HG03025 (cell line): ENCODE measurements around the gene DOK1.

Experiments
- ATAC-seq: cut with Tn5 transposase; IDR thresholded peaks from one replicate; pipeline ENCODE4 v1.9.1; 2021; ENCODE audit warnings: mild to moderate bottlenecking, moderate library complexity; ENCODE audit not compliant: unreplicated experiment, low FRiP score

DOK1 gene

DNA sequence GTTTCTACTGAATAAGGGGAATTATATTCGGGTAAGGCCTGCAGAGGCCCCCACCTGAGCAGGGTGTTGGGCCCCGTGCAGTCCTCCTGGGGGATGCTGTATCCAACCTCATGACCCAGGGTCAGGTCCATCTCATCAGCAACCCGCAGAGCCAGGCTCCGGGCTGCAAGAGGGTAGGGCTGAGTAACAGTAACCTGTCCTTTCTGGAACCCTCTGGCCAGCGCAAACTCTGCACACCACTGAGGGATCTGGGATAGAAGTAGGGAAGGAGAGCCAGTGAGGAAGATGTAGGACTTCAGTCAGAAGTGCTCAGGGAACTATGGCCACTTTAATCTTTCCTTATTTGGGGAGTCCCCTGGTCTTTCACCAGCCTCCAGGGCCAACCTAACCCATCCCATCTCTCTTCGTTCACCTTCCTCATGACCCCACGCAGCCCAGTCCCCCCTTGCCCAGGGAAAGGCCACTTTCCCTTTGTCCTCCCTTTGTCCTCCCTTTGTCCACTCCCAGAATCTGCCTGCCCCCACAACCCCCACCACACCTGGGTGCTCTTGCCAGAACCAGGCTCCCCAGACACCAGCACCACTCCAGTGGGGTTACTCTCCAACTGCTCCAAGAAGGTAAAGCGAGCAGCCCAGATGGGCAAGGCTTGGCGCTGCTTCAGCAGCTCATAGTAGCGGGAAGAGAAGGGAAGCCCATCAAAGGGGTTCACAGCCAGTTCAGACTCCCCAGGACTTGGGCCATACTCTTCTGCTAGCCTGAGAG is 29.4 kb upstream of the DOK1 start:
- ATAC-seq, result no peak

DNA sequence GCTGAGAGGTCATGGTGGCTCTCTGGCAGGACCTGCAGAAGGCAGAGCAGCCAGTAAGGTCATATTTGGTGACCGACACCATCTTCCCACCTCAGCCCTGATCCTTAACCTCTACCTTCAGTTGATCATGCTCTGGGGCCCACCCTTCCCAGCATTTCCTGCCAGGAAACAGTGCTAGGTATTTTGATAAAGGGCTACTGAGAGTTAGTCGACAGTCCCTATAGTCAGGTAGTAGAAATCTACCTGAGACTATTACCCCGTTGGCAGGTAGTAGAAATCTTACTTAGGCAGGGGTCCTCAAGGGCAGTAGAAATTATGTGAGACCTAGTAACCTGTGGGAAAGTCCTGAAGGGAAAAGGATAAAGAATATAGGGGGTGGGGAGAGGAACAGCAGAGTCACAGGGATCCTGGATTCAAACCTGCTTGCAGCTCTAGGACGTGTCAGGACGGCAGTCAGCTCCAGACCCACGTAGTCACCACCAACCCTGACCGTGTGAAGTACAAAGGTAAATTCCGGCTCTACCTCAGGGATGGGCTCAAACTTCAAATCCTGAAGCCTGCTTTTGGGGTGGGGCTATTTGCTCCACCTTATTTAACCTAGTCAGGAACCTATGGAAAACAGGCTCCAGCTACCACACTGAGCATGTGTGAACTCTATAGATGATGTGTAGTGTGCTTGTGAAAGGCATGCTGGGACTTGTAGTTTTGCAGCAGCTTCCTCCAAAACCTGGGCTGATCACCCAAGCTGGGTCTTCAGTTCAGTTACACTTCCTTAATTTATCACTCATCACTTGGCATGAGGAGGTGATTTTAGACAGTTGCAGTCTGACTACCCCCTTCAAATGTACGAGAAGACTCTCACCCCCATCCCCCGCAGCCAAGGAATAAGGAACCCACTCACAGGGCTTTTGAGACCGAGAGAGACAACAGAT is 28.5 kb upstream of the DOK1 start, which contains the start of gene DQX1:
TSS of gene DQX1 (minus strand) at position 515 of the 932 bp plus-strand sequence. CDS start at position 13, 502 bp downstream.
- no peak for ATAC-seq

DNA sequence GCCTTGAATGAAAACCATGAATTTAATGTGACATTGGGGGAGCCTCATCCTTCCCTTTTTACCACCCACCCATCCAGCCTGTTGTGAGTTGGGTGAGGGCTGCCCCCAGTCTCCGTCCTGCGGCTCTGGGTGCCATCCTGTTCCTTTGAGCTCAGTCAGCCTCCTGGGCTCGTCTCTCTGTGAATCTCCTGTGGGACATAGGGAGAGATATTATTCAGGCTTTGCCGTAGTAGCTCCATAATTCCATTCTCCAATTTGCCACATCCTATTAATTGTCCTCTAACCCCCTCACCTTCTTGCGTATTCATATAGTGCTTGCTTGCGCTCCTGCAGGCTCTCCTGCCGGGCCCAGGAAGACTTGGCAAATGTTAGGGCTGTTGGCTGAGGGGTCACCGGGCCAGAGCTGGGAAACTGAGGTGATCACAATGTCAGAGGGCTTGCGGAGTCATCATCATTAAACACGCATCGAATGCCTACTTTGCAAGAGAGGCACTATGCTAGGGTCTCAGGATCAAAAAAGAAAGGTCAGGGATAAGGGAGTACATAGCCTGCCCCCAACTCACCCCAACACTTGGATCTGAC is 27.8 kb upstream of the DOK1 start:
- no peak for ATAC-seq

DNA sequence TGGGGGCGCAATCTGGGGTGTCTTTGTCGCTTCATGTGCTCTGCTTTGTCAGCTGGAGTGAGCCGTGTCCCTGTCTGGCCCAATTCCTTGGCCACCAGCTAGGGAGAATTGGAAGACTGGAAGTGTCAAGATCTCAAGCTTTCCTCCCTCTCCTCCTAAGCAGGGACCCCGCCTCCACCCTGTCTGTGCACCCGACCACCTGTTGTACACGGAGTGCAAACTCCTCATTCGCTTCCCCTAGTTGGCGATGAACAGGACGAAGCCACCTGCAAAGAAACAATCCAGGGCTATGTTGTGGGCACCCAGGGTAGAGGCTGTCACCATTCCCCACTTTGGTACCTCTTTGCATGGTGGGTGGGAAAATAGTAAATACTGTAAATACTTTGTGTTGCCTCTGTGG is 26.8 kb upstream of the DOK1 start:
- no peak for ATAC-seq

DNA sequence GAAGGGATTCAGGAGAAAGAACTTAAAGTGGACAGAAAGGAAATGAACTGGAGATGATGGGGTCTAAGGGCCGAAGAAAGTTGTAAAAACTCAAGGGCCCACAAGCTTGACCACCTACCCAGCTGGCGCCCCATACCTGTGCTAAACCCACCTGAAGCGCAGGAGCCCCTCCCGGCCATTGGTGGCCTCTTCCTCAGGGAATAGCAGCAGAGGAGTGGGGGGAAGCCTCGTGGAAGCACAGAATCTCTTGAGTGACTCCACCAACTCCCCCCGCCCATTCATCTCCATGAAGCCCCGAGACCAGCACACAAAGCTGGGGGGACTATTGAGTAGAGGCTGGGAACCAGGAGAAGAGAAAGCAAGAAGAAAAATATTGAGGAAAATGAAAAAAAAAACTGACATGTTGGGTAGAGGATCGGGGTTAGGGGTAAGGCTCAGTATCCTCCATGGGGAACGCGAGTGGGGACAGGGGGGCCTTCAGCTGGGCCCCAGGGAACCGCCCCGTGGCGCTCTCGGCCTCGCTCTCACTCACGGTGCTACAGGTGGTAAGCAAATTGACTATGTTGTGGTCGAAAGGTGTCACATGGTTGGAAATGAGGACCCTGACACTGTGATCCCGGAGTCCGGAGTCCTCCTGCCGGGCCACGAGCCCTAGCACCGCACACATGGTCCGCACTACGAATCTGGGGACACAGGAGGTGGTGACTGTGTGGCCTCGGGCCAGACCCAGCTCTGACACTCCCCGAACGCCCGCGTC is 25.7 kb upstream of the DOK1 start:
- peak; percentile 7 for ATAC-seq

DNA sequence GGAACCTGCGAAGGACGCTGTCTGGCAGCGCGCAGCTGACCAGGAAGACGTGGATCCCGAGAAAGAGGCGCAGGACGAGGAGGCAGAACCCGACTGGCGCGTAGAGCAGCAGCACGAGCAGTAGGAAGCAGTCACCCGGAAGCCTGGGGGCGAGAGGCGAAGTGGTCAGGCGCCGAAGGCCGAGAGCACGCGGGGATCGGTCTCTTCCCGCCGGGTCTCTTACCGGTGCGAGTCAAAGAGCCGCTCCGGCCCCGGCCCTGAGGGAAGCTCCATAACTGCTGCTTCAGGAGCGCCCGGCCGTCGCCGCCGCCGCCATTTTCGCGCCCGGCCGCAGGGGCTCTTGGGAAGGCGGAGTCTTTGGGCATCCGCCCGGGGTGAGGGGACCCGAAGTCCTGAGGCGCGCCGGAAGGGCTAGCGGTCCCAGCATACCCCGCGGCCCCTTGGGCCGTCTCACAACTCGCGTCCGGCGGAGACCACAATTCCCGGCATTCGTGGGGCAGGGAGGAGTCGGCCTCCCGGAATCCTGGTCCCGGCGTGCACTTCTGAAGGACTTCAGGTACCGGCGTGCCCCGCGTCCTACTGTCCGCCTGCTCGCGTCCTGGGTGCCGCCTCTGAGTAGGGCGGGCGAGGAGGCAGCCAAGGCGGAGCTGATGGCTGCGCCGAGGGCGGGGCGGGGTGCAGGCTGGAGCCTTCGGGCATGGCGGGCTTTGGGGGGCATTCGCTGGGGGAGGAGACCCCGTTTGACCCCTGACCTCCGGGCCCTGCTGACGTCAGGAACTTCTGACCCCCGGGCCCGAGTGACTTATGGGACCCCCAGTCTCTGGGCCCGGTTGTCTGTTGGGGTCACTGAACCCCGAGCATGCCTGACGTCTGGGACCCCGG is 24.9 kb upstream of the DOK1 start, which contains the start of the genes AUP1 and HTRA2:
TSS of gene AUP1 (minus strand) at position 350 of the 882 bp plus-strand sequence. CDS start at position 273, 77 bp downstream.
TSS of gene HTRA2 (plus strand) at position 577 of the 882 bp plus-strand sequence. CDS start at position 651, 74 bp downstream.
- ATAC-seq, result peak; percentile 75

DNA sequence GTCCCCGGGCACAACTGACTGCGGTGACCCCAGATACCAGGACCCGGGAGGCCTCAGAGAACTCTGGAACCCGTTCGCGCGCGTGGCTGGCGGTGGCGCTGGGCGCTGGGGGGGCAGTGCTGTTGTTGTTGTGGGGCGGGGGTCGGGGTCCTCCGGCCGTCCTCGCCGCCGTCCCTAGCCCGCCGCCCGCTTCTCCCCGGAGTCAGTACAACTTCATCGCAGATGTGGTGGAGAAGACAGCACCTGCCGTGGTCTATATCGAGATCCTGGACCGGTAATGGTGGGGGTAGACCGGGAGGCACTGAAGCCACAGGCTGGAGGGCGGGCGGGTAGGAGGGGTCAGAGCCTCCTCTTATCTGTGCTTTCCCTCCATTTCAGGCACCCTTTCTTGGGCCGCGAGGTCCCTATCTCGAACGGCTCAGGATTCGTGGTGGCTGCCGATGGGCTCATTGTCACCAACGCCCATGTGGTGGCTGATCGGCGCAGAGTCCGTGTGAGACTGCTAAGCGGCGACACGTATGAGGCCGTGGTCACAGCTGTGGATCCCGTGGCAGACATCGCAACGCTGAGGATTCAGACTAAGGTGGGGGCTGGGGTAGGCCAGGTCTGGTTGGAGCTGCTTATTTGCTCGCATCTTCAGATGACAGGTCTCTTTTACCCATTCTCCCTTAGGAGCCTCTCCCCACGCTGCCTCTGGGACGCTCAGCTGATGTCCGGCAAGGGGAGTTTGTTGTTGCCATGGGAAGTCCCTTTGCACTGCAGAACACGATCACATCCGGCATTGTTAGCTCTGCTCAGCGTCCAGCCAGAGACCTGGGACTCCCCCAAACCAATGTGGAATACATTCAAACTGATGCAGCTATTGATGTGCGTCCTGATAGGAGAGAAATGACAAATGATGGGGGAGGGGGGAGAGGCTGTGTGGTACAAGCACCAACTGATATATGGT is 24.0 kb upstream of the DOK1 start:
- ATAC-seq, result peak; percentile 30

DNA sequence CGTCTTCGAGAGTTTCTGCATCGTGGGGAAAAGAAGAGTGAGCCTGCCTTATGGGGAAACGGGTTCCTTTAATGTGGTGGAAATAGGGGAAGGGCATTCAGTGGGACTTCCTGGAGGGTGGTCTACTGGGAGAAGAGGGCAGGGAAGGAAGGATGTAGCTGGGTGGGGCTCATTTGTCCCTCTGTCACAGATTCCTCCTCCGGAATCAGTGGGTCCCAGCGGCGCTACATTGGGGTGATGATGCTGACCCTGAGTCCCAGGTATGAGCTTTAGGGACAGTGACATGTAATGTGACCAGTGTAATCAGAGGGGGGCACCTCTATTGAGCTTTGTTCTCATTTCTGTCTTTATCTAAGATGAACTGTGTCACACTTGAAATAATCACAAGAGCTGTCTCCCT is 22.9 kb upstream of the DOK1 start:
- no peak for ATAC-seq

DNA sequence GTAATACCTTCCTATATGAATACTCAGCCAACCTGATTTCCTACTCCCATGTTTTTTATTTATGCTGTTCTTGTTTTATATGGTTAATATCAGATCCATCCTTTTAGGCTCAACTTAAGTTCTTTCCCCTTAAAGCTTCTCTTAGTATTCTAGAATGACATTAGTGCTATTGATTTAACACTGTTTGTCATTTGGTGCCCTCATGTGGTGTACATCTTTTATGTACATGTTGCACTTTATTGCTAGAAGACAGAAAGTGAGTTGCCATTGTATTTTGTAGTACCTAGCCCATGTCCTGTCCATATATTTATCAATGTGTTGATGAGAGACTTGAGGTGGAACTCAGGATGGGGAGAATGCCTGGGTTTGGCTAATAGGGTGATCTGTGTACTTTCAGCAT is 22.3 kb upstream of the DOK1 start:
- no peak for ATAC-seq

DNA sequence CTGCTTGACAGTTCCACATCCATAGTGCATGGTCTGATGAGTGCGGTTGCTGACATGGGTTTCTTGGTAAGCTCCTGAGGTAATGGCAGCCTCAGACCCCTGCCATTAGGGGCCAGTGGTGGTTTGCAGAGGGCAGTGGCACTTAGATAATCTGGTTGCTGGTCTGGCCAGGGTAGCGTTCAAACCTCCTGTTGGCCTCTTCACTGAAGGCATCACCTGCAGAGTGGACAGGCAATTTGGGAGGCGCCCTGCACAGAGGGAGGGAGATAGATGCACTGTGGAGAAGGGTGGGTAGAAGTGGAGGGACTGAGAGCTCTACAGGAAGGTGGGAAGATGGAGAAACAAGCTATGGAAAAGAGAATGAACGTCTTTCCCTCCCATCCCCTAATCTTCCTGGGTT is 21.1 kb upstream of the DOK1 start:
- no peak for ATAC-seq

DNA sequence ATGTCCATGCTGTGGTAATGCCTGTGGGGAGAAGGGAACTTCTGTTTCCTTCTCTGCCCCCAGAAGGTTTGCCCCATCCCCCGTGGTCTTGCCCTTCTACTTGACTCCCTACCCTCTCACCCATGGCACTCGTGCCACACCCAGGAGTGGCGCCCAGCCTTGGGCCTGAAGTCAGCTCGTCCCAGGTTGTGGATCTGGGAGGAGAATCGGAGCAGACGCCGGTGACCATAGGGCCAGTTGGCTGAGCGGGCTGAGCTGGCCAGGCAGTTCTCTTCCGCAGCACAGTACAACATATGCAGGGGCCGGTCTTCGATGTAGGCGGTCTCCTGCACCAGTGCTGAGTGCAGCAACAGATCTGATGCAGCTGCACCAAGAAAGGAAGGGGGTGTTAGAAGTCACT is 20.1 kb upstream of the DOK1 start:
- ATAC-seq, result no peak

DNA sequence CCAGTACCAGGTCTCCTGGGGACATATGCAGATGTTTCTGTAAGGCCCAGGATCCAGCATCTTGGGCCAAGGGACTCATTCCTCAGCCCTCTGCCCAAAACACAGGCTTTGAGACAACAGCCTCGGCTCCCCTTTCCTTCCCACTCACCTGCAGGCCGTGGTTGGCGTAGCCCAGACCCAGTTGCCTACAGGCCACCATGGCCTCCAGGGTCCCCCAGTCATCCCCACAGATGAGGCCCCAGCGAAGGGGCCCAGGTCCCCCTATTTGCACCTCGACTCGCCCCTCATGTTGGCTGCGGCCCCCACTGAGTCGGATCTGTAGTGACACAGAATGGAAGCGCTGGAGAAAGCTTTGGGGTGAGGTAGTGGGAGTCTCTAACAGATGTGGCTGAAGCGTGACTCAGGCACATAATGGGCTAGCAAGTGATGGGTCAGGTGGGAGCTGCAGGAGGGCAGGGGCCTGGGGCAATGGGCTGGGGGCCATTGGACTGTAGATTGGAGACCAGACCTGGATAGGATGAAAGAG is 19.0 kb upstream of the DOK1 start:
- ATAC-seq, result no peak

DNA sequence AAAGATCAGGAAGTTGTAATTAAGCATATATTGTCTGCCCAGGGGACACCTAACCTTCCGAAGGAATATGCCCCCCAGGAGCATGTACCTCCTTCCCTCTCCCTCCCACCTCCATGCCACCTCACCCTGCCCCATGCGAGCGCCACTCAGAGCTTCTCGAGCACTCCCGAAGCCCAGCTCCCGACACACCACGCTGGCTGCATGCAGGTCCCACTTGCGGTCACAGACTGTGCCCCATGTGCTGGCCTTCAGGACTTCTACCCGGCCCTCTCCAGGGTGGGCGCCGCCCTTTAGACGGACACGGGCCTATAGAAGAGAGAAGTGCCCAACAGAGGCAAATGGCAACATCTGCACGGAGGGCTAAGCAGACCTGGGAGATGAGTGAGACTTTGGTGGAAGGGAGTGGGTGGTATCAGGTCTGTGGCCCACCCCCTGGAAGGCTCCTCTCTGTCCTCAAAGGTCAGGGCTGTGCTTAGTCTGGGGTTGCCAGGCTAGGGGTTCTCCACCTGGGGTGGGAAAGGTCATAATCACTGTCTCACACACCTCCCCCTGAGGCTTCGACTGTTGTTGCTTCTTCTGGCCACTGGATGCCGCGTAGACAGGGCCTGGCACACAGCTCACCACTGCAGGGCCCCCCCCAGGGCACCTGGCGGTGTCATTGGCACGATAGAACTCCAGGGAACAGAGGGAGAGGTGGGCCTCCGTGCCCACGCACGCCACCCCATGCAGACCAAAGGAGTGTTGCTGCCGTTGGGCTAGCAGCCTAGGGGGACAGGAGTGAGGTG is 18.2 kb upstream of the DOK1 start:
- ATAC-seq, result no peak

DNA sequence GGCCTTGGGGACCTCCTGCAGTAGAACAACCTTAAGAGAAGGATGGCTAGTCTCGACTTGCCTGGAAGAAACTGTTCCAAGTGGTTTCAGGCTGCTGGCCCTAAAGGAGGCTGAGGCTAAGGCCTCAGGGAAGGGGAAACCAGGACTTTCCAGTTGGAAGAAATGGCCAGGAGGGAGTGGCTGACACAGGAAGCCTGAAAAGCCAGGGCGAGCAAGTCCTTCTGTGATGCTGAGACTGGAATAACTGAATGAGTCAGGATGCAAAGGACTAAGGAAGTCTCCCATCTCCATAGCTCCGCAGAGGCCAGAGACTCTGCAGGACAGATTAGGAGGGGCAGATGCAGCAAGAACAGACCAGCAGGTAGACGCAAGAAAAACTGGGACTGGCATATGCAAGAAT is 17.4 kb upstream of the DOK1 start:
- no peak for ATAC-seq

DNA sequence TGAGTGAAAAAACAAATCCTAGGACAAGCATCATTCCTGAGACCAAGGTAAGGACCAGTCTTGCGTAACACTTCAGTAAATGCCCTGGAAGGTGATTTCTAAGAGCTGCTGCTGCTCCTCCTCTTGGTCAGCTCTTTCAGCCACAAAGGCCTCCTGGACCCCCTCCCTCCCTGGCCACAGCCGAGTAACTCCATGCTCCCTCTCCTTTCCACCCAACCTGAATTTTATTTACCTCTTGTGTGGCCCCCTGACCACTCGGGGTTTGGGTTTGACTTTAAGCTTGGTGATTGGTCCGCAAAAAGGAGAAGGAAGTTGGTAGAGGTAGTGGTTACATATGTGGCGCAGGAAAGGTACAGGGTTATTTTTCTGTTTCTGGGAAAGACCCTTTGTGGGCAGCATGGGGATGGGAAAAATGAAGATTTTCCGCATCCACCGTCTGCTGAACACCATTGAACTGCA is 15.6 kb upstream of the DOK1 start:
- ATAC-seq, result no peak

DNA sequence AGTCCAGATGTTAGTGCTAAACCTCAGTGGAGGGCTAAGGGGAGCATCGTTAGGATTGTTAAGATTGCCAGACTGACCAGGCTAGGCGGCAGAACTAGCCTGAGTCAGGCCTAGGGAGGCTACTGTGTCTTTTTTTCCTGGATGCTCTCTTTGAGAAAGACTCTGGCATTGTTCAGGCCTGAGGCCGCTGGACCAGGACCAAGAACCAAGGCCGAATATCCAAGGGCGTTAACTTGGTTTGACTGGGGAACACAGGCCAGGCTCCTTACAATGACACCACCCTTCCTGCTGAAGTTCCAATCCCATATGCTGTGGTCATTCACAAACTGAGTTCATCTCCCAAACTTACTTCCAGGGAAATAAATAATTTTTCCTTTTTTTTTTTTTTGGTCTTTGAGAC is 14.2 kb upstream of the DOK1 start:
- no peak for ATAC-seq

DNA sequence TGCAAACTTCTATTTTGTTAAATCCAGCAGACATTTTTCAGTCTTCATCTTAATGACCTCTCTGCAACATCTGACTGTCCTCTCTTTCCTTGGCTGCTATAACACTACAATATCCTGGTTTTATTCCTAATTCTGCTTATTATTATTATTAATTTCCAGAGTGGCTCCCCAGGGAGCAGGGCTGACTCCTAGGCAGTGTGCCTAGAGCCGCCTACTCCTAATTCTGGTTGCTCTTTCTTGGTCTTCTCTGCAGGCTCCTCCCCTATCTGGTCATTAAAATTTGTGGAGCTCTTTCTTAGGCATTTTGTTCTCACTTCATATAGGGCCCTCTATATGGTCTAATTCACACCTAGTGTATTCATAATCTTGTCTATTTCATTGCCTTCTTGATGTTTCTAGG is 11.5 kb upstream of the DOK1 start:
- no peak for ATAC-seq
